Stimulated activated CD8-positive, alpha-beta memory T cell treated with anti-CD3 and anti-CD28 coated beads, Interleukin-7, amount 100 ng/mL, for 24 hours (primary cell): Measurements from ENCODE around the gene C16orf46.

Source experiments
- DNase-seq: peaks from one replicate; pipeline ENCODE4 v3.0.0-alpha.2; 2020; ENCODE audit warnings: low read depth

Gene C16orf46

GRCh38 chr16:81073560-81074330 is 3.3 kb downstream of the C16orf46 start:
- no peak for DNase-seq

- DNase-seq = no peak
Measured at GRCh38 chr16:81071805-81072204, 5.2 kb downstream of the C16orf46 start.

GRCh38 chr16:81070979-81071378 is 6.1 kb downstream of the C16orf46 start:
- DNase-seq = no peak

GRCh38 chr16:81069063-81069462 is 8.0 kb downstream of the C16orf46 start:
- DNase-seq = no peak

- DNase-seq = no peak
Measured at GRCh38 chr16:81067166-81067565, 9.9 kb downstream of the C16orf46 start.

DNA sequence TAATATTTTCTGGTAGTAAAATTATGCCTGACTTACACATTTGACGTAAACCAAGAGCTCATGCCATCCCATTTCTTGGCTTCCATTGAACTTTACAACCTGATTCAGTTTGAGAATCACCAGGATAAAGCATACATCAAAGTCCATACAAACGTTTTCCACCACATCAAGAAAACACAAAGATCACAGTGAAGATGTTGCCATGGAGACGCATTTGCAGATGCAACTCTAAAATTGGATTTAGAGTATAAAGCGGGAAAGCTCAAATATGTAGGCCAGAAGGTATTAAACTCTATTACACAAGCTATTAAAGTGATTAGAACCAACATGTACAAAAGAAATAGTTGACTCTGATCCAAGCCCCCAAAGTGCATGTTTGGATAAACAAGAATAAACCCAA is 10.4 kb downstream of the C16orf46 start:
- DNase-seq = no peak

- DNase-seq = no peak
Measured at GRCh38 chr16:81061871-81062608, 15.0 kb downstream of the C16orf46 start.

DNA sequence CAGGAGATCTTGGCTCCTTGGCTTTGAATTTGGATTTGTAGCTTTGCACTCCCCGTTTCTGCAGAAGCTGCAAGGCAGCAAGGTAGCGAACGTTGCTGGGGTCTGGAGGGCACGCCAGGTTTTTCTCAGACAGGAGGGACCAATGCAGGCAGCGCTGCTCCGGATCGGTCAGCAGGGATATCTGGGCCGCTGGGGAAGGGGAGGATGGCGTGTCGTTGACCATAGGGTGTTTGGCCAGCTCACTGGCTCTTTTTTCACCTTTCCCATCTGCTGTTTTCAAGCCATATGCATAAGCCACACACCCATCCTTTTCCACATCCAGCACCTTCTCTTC is 15.8 kb downstream of the C16orf46 start:
- no peak for DNase-seq

DNA sequence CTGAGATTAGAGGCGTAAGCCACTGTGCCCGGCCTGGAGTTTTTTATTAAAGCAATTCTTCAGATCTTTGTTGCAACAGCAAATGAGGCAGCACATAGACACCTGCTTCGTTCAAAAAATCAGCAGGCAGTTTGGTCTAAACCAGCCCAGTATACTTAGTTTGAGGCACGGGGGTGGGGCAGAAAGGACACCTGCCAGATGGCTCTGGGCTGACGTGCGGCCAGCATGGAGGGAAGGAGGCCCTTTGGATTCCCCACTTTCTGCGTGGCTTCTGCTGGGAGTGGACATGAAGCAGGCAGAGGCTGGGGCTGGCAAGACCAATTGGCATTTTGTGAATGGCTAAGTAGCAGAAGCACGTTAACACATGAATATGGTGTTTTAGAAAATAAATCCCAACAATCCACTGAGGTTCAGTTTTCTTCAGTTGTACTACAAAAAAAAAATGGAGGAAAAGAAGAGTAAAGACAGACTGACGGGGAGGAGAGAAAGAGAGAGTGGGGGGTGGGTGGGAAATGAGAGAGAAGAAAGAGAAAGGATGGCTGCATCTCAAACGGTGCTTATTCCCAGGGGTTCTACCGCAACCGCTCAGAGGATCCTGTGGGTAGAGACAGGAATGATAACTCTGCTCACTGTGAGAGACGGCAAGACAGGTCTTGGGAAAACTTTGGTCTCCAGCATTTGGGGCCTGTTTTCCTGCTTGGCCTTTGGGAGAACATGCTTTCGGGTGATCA is 16.3 kb downstream of the C16orf46 start:
- no peak for DNase-seq

- DNase-seq = no peak
Measured at GRCh38 chr16:81053761-81054160, 23.3 kb downstream of the C16orf46 start.

GRCh38 chr16:81042821-81043220 is 34.2 kb downstream of the C16orf46 start:
- DNase-seq = no peak

DNA sequence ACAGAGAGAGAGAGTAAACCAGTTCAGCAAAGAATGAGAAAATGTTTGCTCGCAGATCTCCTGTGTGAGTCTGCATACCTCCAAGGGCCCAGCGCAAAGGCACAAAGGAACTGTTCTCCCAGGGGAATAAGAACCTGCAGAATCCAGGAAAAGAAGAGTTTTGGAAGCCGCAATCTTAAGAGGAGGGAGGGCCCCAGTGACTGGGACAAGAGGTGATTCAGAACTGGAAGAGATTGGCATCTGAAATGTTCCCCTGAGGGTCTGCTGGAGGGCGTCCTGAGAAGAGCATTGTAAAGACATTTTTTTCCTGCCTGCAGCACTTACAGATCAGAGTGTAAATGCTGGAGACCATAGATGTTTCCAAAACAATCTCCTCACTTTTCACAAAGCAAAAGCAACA is 35.3 kb downstream of the C16orf46 start:
- no peak for DNase-seq

DNA sequence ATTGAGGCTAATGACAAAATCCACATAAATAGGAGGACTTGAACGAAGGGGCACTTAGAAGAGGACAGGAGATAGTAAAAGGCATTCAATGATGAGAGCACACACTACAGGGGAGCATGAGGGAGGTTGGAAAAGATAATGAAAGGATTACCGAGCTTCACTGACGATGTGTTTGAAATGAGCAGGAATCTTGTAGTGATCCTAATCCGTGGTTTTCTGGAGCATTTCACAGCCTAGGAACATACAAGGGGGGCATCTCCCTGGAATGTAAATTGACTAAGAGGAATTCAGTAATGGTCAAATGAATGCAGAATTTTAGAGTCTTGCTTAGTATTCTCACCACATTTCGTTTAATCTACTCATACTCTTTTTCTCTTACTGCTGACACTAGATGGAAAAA is 36.2 kb downstream of the C16orf46 start:
- no peak for DNase-seq

- no peak for DNase-seq
Measured at GRCh38 chr16:81040131-81040530, 36.9 kb downstream of the C16orf46 start.

GRCh38 chr16:81036751-81037350 is 40.2 kb downstream of the C16orf46 start:
- DNase-seq = no peak

GRCh38 chr16:81035975-81036750 is 40.9 kb downstream of the C16orf46 start:
- peak; percentile 17 for DNase-seq

GRCh38 chr16:81035398-81035974 is 41.6 kb downstream of the C16orf46 start, which contains the start of gene ATMIN:
Gene ATMIN, plus strand, starts transcription at chr16:81035842. Its CDS starts 29 bp downstream, at chr16:81035871.
- DNase-seq = peak; percentile 73

DNA sequence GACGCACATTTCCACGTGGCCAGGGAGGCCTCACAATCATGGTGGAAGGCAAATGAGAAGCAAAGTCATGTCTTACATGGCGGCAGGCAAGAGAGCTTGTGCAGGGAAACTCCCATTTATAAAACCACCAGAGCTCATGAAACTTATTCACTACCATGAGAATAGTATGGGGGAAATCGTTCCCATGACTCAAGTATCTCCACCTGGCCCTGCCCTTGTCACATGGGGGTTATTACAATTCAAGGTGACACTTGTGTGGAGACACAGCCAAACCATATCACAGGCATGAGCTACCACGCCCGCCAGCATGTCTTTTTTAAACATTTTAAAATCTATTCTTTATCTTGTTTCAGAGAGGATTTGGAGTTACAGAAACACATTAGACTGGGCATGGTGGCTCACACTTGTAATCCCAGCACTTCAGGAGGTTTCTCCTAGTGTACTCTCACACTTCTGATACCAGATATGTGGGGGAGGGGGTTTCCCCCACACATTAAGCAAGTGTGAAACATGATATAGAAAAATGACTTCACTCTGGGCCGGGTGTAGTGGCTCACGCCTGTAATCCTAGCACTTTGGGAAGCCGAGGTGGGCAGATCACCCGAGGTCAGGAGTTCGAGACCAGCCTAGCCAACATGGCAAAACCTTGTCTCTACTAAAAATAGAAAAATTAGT is 47.0 kb downstream of the C16orf46 start:
- no peak for DNase-seq

- DNase-seq = no peak
Measured at GRCh38 chr16:81026429-81026828, 50.6 kb downstream of the C16orf46 start.

DNA sequence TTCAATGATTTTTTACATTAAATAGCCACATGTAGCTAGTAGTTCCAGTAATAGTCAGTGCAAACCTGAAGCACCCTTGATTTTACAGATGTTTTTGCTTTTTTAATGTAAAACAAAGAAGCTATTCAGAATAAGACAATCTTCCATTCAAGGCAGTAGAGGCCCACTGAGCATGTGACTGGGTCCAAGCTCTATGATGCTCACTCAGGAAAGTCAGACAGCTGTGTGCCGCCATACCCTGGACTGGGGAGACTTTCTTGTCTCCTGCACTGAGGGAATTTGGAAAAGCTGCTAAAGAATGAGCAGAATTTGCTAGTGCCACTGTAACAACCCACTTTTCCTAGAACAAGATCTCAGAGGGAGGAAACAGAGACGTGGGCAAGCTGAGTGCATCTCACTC is 58.5 kb downstream of the C16orf46 start:
- DNase-seq = no peak

GRCh38 chr16:81014672-81015071 is 62.4 kb downstream of the C16orf46 start:
- DNase-seq = no peak
